HEK293 (cell line): ENCODE measurements around the gene HOXB7.

ENCODE experiments used
- CTCF ChIA-PET: fragments of 350-600 bp; formaldehyde crosslinking; extraction: SDS; loops from one replicate; lab custom pipeline; 2021; ENCODE audit warnings: antibody characterized with exemption; lab: Yijun Ruan, JAX
- POLR2A ChIA-PET: fragments of 300-600 bp; formaldehyde crosslinking; extraction: SDS; loops from one replicate; lab custom pipeline; 2020; ENCODE audit warnings: antibody characterized with exemption, inconsistent platforms; lab: Yijun Ruan, JAX
- H3K27ac ChIP-seq: fragments of 200-500 bp; sonication (Bioruptor generic); 2 replicates; pipeline ENCODE4 v1.5.1; 2014; ENCODE audit warnings: low read depth, low read length, control low read depth, inconsistent platforms; ENCODE audit errors: extremely low read depth
- H3K36me3 ChIP-seq, 2 experiments: fragments of 200-500 bp in 1 of 2; sonication (Bioruptor generic) in 1 of 2; 1 replicate in 1 of 2; 2 replicates in 1 of 2; pipeline ENCODE4 v1.5.1; 2014 to 2017; ENCODE audit warnings: inconsistent platforms in 2 of 2, low read length in 2 of 2; ENCODE audit not compliant: control insufficient read depth in 2 of 2, insufficient read depth in 1 of 2
- H3K4me1 ChIP-seq: fragments of 200-500 bp; sonication (Bioruptor generic); 2 replicates; pipeline ENCODE4 v1.5.1; 2014; ENCODE audit warnings: mild to moderate bottlenecking, low read length, inconsistent platforms; ENCODE audit not compliant: control insufficient read depth, insufficient read depth
- H3K4me3 ChIP-seq: 2 replicates; pipeline ENCODE4 v1.5.1; 2011; ENCODE audit warnings: low read depth, mild to moderate bottlenecking, control low read depth, low read length, moderate library complexity
- H3K9me3 ChIP-seq: fragments of 200-500 bp; sonication (Bioruptor generic); 2 replicates; pipeline ENCODE4 v1.5.1; 2014; ENCODE audit warnings: low read depth, low read length, inconsistent platforms; ENCODE audit not compliant: control insufficient read depth, insufficient read depth
- ELK4 ChIP-seq: IDR thresholded peaks from 2 replicates; pipeline ENCODE4 v1.6.1; 2011; ENCODE audit warnings: mild to moderate bottlenecking, low read depth, low read length, borderline replicate concordance
- GLIS2 ChIP-seq: fragments of 450-650 bp; formaldehyde crosslinking; IDR thresholded peaks from 2 replicates; pipeline ENCODE4 v1.5.1; 2016; ENCODE audit warnings: missing biosample characterization, missing genetic modification characterization
- HOXC10 ChIP-seq: sonication (generic); formaldehyde crosslinking; IDR thresholded peaks from 2 replicates; pipeline ENCODE4 v1.8.1; 2023; ENCODE audit warnings: mild to moderate bottlenecking, missing genetic modification reagents
- PRDM10 ChIP-seq: fragments of 450-650 bp; formaldehyde crosslinking; IDR thresholded peaks from 2 replicates; pipeline ENCODE4 v1.5.1; 2016; ENCODE audit warnings: missing biosample characterization, missing genetic modification characterization
- REPIN1 ChIP-seq: fragments of 450-650 bp; formaldehyde crosslinking; IDR thresholded peaks from 2 replicates; pipeline ENCODE4 v1.5.1; 2017; ENCODE audit warnings: missing biosample characterization, missing genetic modification characterization, low read depth
- ZNF114 ChIP-seq: fragments of 450-650 bp; formaldehyde crosslinking; IDR thresholded peaks from 2 replicates; pipeline ENCODE4 v1.5.0; 2017; ENCODE audit warnings: missing biosample characterization, missing genetic modification characterization
- ZNF132 ChIP-seq: fragments of 450-650 bp; formaldehyde crosslinking; IDR thresholded peaks from 2 replicates; pipeline ENCODE4 v1.5.1; 2017; ENCODE audit warnings: missing biosample characterization, missing genetic modification characterization, borderline replicate concordance
- ZNF133 ChIP-seq: fragments of 450-650 bp; formaldehyde crosslinking; IDR thresholded peaks from 2 replicates; pipeline ENCODE4 v1.5.1; 2016; ENCODE audit warnings: missing biosample characterization, missing genetic modification characterization
- ZNF140 ChIP-seq: fragments of 450-650 bp; formaldehyde crosslinking; IDR thresholded peaks from 2 replicates; pipeline ENCODE4 v1.5.1; 2016; ENCODE audit warnings: missing biosample characterization, missing genetic modification characterization
- ZNF155 ChIP-seq: fragments of 450-650 bp; formaldehyde crosslinking; IDR thresholded peaks from 2 replicates; pipeline ENCODE4 v1.5.1; 2016; ENCODE audit warnings: missing biosample characterization, missing genetic modification characterization
- ZNF157 ChIP-seq: fragments of 450-650 bp; formaldehyde crosslinking; IDR thresholded peaks from 2 replicates; pipeline ENCODE4 v1.5.1; 2016; ENCODE audit warnings: missing biosample characterization, missing genetic modification characterization
- ZNF239 ChIP-seq: fragments of 450-650 bp; formaldehyde crosslinking; IDR thresholded peaks from 2 replicates; pipeline ENCODE4 v1.5.1; 2016; ENCODE audit warnings: missing biosample characterization, missing genetic modification characterization
- ZNF350 ChIP-seq: fragments of 450-650 bp; formaldehyde crosslinking; IDR thresholded peaks from 2 replicates; pipeline ENCODE4 v1.5.0; 2017; ENCODE audit warnings: missing biosample characterization, mild to moderate bottlenecking, missing genetic modification characterization
- ZNF394 ChIP-seq: fragments of 450-650 bp; formaldehyde crosslinking; IDR thresholded peaks from 2 replicates; pipeline ENCODE4 v1.5.1; 2016; ENCODE audit warnings: missing biosample characterization, missing genetic modification characterization, mild to moderate bottlenecking, moderate library complexity, borderline replicate concordance
- ZNF398 ChIP-seq: fragments of 450-650 bp; formaldehyde crosslinking; IDR thresholded peaks from 2 replicates; pipeline ENCODE4 v1.5.1; 2017; ENCODE audit warnings: missing biosample characterization, missing genetic modification characterization
- ZNF513 ChIP-seq: fragments of 450-650 bp; IDR thresholded peaks from 2 replicates; pipeline ENCODE4 v1.5.1; 2018; ENCODE audit warnings: missing biosample characterization, missing genetic modification characterization
- ZNF600 ChIP-seq: fragments of 450-650 bp; formaldehyde crosslinking; IDR thresholded peaks from 2 replicates; pipeline ENCODE4 v1.5.1; 2016; ENCODE audit warnings: missing biosample characterization, missing genetic modification characterization
- ZNF610 ChIP-seq: fragments of 450-650 bp; formaldehyde crosslinking; IDR thresholded peaks from 2 replicates; pipeline ENCODE4 v1.5.1; 2016; ENCODE audit warnings: missing biosample characterization, missing genetic modification characterization, borderline replicate concordance
- ZNF621 ChIP-seq: fragments of 450-650 bp; formaldehyde crosslinking; IDR thresholded peaks from 2 replicates; pipeline ENCODE4 v1.5.1; 2017; ENCODE audit warnings: missing biosample characterization, missing genetic modification characterization
- ZNF624 ChIP-seq: fragments of 450-650 bp; formaldehyde crosslinking; IDR thresholded peaks from 2 replicates; pipeline ENCODE4 v1.5.1; 2017; ENCODE audit warnings: missing biosample characterization, missing genetic modification characterization
- ZNF791 ChIP-seq: fragments of 450-650 bp; formaldehyde crosslinking; IDR thresholded peaks from 2 replicates; pipeline ENCODE4 v1.5.1; 2016; ENCODE audit warnings: missing biosample characterization, missing genetic modification characterization
- ZNF830 ChIP-seq: fragments of 450-650 bp; IDR thresholded peaks from 2 replicates; pipeline ENCODE4 v1.5.0; 2018; ENCODE audit warnings: missing biosample characterization, missing genetic modification characterization, low read depth, mild to moderate bottlenecking, moderate library complexity
- ZSCAN18 ChIP-seq: fragments of 450-650 bp; formaldehyde crosslinking; IDR thresholded peaks from 2 replicates; pipeline ENCODE4 v1.5.1; 2016; ENCODE audit warnings: missing biosample characterization, missing genetic modification characterization

HOXB7 gene

GRCh38 chr17:48610282-48611211 lies at the start of gene HOXB7 (continued):
- no peak for TF ChIP-seq ZSCAN18 (tag by site-specific recombination)
- no peak for TF ChIP-seq ZNF133 (tag by site-specific recombination)
- no peak for TF ChIP-seq ZNF155 (tag by site-specific recombination)
- no peak for TF ChIP-seq ZNF830 (tag by site-specific recombination)
- TF ChIP-seq ZNF610 = no peak

GRCh38 chr17:48655913-48656312 lies 45.1 kb upstream of the HOXB7 start:
- H3K9me3 ChIP-seq = no peaks in the 10 kb centered on the region
- POLR2A ChIA-PET = no interaction called here
- CTCF ChIA-PET = interaction anchor here (1.2 to 2.2 kb wide), 3 partner anchors 14 to 23 kb away, joined by 3 to 11 read pairs (median 5); no protein-coding TSS in a partner anchor
- TF ChIP-seq ELK4 (no peak), ZNF239 (tag by site-specific recombination) (no peak), ZNF114 (tag by site-specific recombination) (no peak), ZNF140 (tag by site-specific recombination) (no peak), HOXC10 (no peak), ZNF791 (tag by site-specific recombination) (no peak), REPIN1 (tag by site-specific recombination) (no peak), ZNF350 (tag by site-specific recombination) (no peak), ZNF132 (tag by site-specific recombination) (no peak), ZNF600 (tag by site-specific recombination) (no peak), ZNF624 (tag by site-specific recombination) (no peak), GLIS2 (no peak), ZNF621 (no peak)
- no peaks in the 10 kb centered on the region; a peak in 1 of 3 replicates for H3K36me3 ChIP-seq
- no peaks in the 10 kb centered on the region for H3K4me1 ChIP-seq
- H3K4me3 ChIP-seq = no peak overlapping the region
- no peak overlapping the region for H3K27ac ChIP-seq

- POLR2A ChIA-PET = no interaction called here
- Histone ChIP-seq H3K36me3 (no peaks in the 10 kb centered on the region; a peak in 1 of 3 replicates), H3K4me1 (peaks cover 3% of the 10 kb centered on the region; the same call in 1 of the 2 replicates), H3K4me3 (no peak overlapping the region), H3K9me3 (no peaks in the 10 kb centered on the region), H3K27ac (no peak overlapping the region)
- CTCF ChIA-PET = interaction anchor here (0.6 to 2.2 kb wide), 4 partner anchors 13 to 305 kb away, joined by 3 to 13 read pairs (median 8); no protein-coding TSS in a partner anchor
- TF ChIP-seq PRDM10 (tag by site-specific recombination) = no peak
- no peak for TF ChIP-seq ZNF513 (tag by site-specific recombination)
- TF ChIP-seq ZNF398 (tag by site-specific recombination) = no peak
- TF ChIP-seq ZNF394 (tag by site-specific recombination) = no peak
- no peak for TF ChIP-seq ZNF157 (tag by site-specific recombination)
These were observed 38.9 kb upstream of the HOXB7 start for GRCh38 chr17:48649741-48650140.
